ENCODE data around the gene MPZL3. TPM values are rescaled to one million over a fixed set of nuclear protein-coding genes. Genes with fewer than 3 reads are reported as not detected.
A peak's percentile ranks its signal among the peaks of the same experiment; 100 is the strongest.

Gene MPZL3
- total RNA-seq, 6 experiments from 2014 or later: 2.7 to 9.3 (median 6.8) TPM

DNA sequence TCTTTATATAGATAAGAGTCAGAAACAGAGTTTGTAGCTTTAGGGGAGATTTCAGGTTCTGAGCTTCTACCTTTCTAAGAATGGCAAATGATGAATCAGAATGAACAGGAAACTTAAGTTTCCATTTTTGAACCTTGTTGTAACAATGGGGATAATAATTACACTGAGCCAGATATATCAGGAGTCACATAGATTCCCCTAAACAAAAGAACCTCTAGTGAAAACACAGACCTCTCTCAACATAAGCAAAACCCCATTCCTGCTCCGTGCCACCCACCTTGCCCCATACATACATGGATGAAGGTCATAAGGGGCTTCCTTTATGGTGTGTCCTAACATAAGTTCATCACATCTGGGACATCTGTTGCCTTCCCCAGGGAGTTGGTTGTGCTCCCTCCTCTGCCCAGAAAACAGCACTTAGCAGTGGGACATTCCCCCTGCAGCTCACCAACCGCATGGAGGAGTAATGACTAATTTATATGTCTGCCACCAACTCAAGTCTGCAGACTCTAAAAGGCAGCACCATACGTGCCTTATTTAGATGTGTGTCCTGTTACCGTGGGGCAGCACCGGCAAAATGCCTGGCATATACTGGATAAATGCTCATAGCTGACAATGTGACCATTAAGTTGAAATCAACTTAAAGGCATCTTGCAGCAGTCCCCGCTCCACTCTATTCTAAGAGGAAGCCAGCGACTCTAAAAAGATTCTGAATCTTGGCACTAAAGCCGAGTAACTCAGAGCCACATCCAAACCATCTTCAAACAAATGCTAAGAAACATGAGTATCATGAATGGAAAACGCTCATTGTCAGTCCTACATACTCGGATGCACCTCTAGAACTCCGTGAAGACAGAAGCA is 35.3 kb downstream of the MPZL3 start:
- Histone ChIP-seq H3K36me3 (no peaks in the 10 kb centered on the region), H3K27ac (no peak overlapping the region), H3K9me3 (no peaks in the 10 kb centered on the region), H3K27me3 (no peaks in the 10 kb centered on the region), H3K4me1 (peaks cover 0 to 22% (median 10%) of the 10 kb centered on the region in 4 donors), H3K4me3 (no peak overlapping the region)
- DNase-seq (no peak), ATAC-seq (no peak)
- intact Hi-C loops (cut with DNase I): no loop called here
- TF ChIP-seq POLR2A (IDR thresholded peaks at IDR 0.05): no peak
- TF ChIP-seq, protein P1, sequence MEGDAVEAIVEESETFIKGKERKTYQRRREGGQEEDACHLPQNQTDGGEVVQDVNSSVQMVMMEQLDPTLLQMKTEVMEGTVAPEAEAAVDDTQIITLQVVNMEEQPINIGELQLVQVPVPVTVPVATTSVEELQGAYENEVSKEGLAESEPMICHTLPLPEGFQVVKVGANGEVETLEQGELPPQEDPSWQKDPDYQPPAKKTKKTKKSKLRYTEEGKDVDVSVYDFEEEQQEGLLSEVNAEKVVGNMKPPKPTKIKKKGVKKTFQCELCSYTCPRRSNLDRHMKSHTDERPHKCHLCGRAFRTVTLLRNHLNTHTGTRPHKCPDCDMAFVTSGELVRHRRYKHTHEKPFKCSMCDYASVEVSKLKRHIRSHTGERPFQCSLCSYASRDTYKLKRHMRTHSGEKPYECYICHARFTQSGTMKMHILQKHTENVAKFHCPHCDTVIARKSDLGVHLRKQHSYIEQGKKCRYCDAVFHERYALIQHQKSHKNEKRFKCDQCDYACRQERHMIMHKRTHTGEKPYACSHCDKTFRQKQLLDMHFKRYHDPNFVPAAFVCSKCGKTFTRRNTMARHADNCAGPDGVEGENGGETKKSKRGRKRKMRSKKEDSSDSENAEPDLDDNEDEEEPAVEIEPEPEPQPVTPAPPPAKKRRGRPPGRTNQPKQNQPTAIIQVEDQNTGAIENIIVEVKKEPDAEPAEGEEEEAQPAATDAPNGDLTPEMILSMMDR (IDR thresholded peaks at IDR 0.05): no peak
- 74% methylated on average over 11 of the region's 11 CpGs for WGBS (ENCODE audit: insufficient coverage, low coverage, low lambda C conversion rate, missing lambda C conversion rate)

DNA sequence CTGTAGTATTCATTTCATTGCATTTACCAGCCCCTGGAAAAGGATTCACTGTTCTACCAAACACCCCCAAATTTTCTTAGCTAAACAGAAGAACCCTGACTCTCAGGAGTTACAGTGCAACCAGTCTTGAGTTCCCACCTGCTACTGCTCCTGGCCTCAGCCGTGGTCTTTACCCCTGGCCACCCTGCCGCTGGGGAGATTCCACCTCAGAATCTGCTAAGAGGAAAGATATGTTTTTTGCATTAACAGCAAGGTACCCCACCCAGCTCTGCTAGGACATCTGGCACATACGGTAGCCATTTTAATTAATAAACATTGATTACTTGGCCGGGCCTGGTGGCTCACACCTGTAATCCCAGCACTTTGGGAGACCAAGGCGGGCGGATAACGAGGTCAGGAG is 36.4 kb downstream of the MPZL3 start:
- Histone ChIP-seq H3K9me3 (no peaks in the 10 kb centered on the region), H3K4me1 (peaks cover 0 to 29% (median 12%) of the 10 kb centered on the region in 4 donors), H3K4me3 (no peak overlapping the region), H3K36me3 (no peaks in the 10 kb centered on the region), H3K27me3 (no peaks in the 10 kb centered on the region), H3K27ac (no peak overlapping the region)
- no peak for TF ChIP-seq POLR2A (IDR thresholded peaks at IDR 0.05)
- TF ChIP-seq, protein P1 (IDR thresholded peaks at IDR 0.05): no peak
- ATAC-seq (no peak), DNase-seq (no peak)
- intact Hi-C loops (cut with DNase I): no loop called here
- 92% methylated on average over 4 of the region's 7 CpGs for WGBS (ENCODE audit: insufficient coverage, low coverage, low lambda C conversion rate, missing lambda C conversion rate)

DNA sequence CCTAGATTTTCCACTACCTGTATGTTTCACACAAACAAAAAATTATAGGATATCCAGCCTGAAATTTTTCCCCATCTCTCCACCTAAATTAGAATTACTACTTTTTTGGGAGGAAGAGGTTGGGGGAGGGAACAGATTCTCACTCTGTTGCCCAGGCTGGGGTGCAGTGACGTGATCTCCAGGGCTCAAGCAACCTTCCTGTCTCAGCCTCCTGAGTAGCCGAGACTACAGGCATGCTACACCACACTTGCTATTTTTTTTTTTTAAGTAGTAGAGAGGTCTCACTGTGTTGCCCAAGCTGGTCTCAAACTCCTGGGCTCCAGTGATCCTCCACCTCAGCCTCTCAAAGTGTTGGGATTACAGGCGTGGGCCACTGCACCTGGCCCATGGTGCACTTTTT is 36.9 kb downstream of the MPZL3 start:
- intact Hi-C loops (cut with DNase I): no loop called here
- DNase-seq (no peak), ATAC-seq (no peak)
- WGBS (ENCODE audit: insufficient coverage, low coverage, low lambda C conversion rate, missing lambda C conversion rate): 74% methylated on average over 3 of the region's 3 CpGs
- H3K4me3 ChIP-seq: no peak overlapping the region
- no peaks in the 10 kb centered on the region for H3K36me3 ChIP-seq
- no peak overlapping the region for H3K27ac ChIP-seq
- H3K9me3 ChIP-seq: no peaks in the 10 kb centered on the region
- TF ChIP-seq POLR2A (IDR thresholded peaks at IDR 0.05): no peak
- TF ChIP-seq, protein P1 (IDR thresholded peaks at IDR 0.05): no peak
- H3K4me1 ChIP-seq: peaks cover 0 to 29% (median 12%) of the 10 kb centered on the region in 4 donors
- no peaks in the 10 kb centered on the region for H3K27me3 ChIP-seq

DNA sequence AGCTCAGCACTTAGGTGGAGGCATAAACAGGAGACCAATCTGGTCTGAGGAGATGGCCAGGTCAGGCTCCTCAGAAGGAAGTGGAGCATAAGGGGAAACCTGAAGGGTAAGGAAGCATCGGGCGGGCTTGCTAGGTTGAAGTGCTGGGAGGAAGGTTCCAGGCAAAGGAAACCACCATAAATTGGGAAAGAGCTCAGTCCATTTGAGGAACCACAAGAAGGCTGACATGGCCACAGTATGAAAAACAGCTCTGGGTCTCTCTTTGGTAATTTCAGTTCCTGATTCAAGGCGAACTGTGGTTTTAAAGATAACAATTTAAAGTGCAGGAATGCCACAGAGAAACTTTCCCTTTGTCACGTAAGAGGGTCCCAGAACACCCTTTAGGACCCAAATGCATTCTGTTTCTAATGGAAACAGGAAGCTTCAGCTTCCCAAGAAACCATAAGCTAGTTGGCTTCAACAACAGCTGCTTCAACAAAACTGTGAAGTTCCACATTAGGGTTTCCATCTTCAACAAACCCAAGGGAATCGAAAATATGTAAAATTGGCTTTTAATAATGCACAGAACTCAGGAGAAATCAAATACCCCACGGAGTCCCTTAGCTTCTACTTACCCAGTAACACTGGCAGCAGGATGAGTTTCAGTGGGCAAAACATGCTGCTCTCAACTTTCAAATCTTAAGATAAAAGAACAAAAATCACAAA is 37.8 kb downstream of the MPZL3 start:
- Histone ChIP-seq H3K36me3 (no peaks in the 10 kb centered on the region), H3K4me1 (peaks cover 0 to 29% (median 12%) of the 10 kb centered on the region in 4 donors), H3K9me3 (no peaks in the 10 kb centered on the region), H3K27me3 (no peaks in the 10 kb centered on the region), H3K27ac (peak overlapping the region in 2 of 3 donors; percentile 21 to 45), H3K4me3 (no peak overlapping the region)
- 57% methylated on average over 6 of the region's 6 CpGs for WGBS (ENCODE audit: insufficient coverage, low coverage, low lambda C conversion rate, missing lambda C conversion rate)
- DNase-seq (no peak), ATAC-seq (peak; percentile 8 to 55 (median 46))
- intact Hi-C loops (cut with DNase I): no loop called here
- TF ChIP-seq POLR2A (IDR thresholded peaks at IDR 0.05): no peak
- TF ChIP-seq, protein P1 (IDR thresholded peaks at IDR 0.05): no peak
